Urinary bladder (tissue), 4 donors: ENCODE results near the gene RNF227. TPM values are rescaled to one million over a fixed set of nuclear protein-coding genes. Genes with fewer than 3 reads are reported as not detected.

Experiments
- DNase-seq: peaks from one replicate; pipeline ENCODE4 v3.0.0-alpha.2; 2015; ENCODE audit errors: extremely low spot score
- H3K27ac ChIP-seq: one replicate; pipeline ENCODE4 v1.5.1; 2013; ENCODE audit warnings: low read depth, mild to moderate bottlenecking, moderate library complexity
- H3K36me3 ChIP-seq: one replicate; pipeline ENCODE4 v1.6.1; 2013; ENCODE audit warnings: mild to moderate bottlenecking, moderate library complexity; ENCODE audit not compliant: insufficient read depth
- H3K4me1 ChIP-seq: one replicate; pipeline ENCODE4 v1.6.1; 2013; ENCODE audit warnings: mild to moderate bottlenecking, moderate library complexity; ENCODE audit not compliant: insufficient read depth
- H3K4me3 ChIP-seq: one replicate; pipeline ENCODE4 v1.5.1; 2013; ENCODE audit warnings: low read depth, low read length
- WGBS: extraction: QIAGEN DNeasy Blood & Tissue Kit; methylation state at CpG from one replicate; pipeline ENCODE4 v1.1.7; 2013; 5-methylcytosine and 5-hydroxymethylcytosine counted together
- polyA plus RNA-seq: library from polyadenylated mRNA; stranded (reverse); fragments of 200-250 nt; gene quantifications from one replicate; pipeline ENCODE4 v1.2.3, GENCODE V29; 2013
- total RNA-seq: library from RNA; depleted of rRNA; stranded (reverse); fragments of >200 nt; gene quantifications from one replicate; pipeline ENCODE4 v1.2.3, GENCODE V29; 2014
- donor health status: healthy with polysubstance abuse.
- donor health status: healthy.

The RNF227 gene
- total and polyA plus RNA-seq, 2 donors, result 3.8 to 4.2 TPM

GRCh38 chr17:7889166-7889955 is 26.7 kb downstream of the RNF227 start:
- WGBS, result 16% methylated on average over 11 of the region's 11 CpGs
- peak overlapping the region; percentile 72 for H3K27ac ChIP-seq
- H3K4me1 ChIP-seq, result no peaks in the 10 kb centered on the region
- H3K36me3 ChIP-seq, result peaks cover 3% of the 10 kb centered on the region
- no peak overlapping the region for H3K4me3 ChIP-seq
- DNase-seq, result peak; percentile 84

- DNase-seq, result peak; percentile 68
- H3K4me3 ChIP-seq, result peak within 1 kb of the TSS; percentile 21
- peaks cover 3% of the 10 kb centered on the region for H3K36me3 ChIP-seq
- WGBS, result 26% methylated on average over 18 of the region's 18 CpGs
- H3K27ac ChIP-seq, result peak within 1 kb of the TSS; percentile 83
- H3K4me1 ChIP-seq, result no peaks in the 10 kb centered on the region
These were observed 27.7 kb downstream of the RNF227 start, which contains the start of gene CHD3 for GRCh38 chr17:7888184-7888920. CHD3 (plus strand) TSS chr17:7888789; CDS start chr17:7889001, 212 bp downstream.

- under 1% methylated on average over 35 of the region's 35 CpGs for WGBS
- Histone ChIP-seq H3K36me3 (peaks cover 3% of the 10 kb centered on the region), H3K4me1 (no peaks in the 10 kb centered on the region), H3K27ac (peak overlapping the region; percentile 83), H3K4me3 (peak overlapping the region; percentile 85)
- peak; percentile 96 for DNase-seq
These were observed 28.5 kb downstream of the RNF227 start for GRCh38 chr17:7887482-7888183.

GRCh38 chr17:7887038-7887481 is 29.0 kb downstream of the RNF227 start:
- DNase-seq, result no peak
- 3% methylated on average over 8 of the region's 8 CpGs for WGBS
- peaks cover 3% of the 10 kb centered on the region for H3K36me3 ChIP-seq
- peak overlapping the region; percentile 97 for H3K27ac ChIP-seq
- H3K4me3 ChIP-seq, result peak overlapping the region; percentile 85
- no peaks in the 10 kb centered on the region for H3K4me1 ChIP-seq

GRCh38 chr17:7886227-7887037 is 29.7 kb downstream of the RNF227 start:
- peak overlapping the region; percentile 85 for H3K4me3 ChIP-seq
- peak overlapping the region; percentile 97 for H3K27ac ChIP-seq
- H3K36me3 ChIP-seq, result peaks cover 3% of the 10 kb centered on the region
- no peak for DNase-seq
- H3K4me1 ChIP-seq, result no peaks in the 10 kb centered on the region
- 2% methylated on average over 30 of the region's 30 CpGs for WGBS

- H3K4me3 ChIP-seq, result peak overlapping the region; percentile 85
- no peak for DNase-seq
- under 1% methylated on average over 55 of the region's 64 CpGs for WGBS
- H3K4me1 ChIP-seq, result no peaks in the 10 kb centered on the region
- H3K36me3 ChIP-seq, result no peaks in the 10 kb centered on the region
- peak overlapping the region; percentile 97 for H3K27ac ChIP-seq
These were observed 30.5 kb downstream of the RNF227 start for GRCh38 chr17:7885367-7886226.

- DNase-seq, result no peak
- Histone ChIP-seq H3K4me1 (no peaks in the 10 kb centered on the region), H3K36me3 (no peaks in the 10 kb centered on the region), H3K27ac (peak overlapping the region; percentile 97), H3K4me3 (peak overlapping the region; percentile 85)
- 5% methylated on average over 71 of the region's 100 CpGs for WGBS
These were observed 31.3 kb downstream of the RNF227 start for GRCh38 chr17:7884581-7885366.

GRCh38 chr17:7883781-7884386 is 32.2 kb downstream of the RNF227 start:
- no peaks in the 10 kb centered on the region for H3K4me1 ChIP-seq
- H3K4me3 ChIP-seq, result no peak overlapping the region
- no peak overlapping the region for H3K27ac ChIP-seq
- no peaks in the 10 kb centered on the region for H3K36me3 ChIP-seq
- peak; percentile 75 for DNase-seq
- WGBS, result 4% methylated on average over 3 of the region's 3 CpGs

GRCh38 chr17:7882629-7883028 is 33.5 kb downstream of the RNF227 start:
- Histone ChIP-seq H3K36me3 (no peaks in the 10 kb centered on the region), H3K27ac (no peak overlapping the region), H3K4me3 (no peak overlapping the region), H3K4me1 (no peaks in the 10 kb centered on the region)
- DNase-seq, result no peak
- WGBS, result 61% methylated on average over 3 of the region's 3 CpGs

GRCh38 chr17:7882068-7882467 is 34.0 kb downstream of the RNF227 start:
- no peak overlapping the region for H3K4me3 ChIP-seq
- H3K4me1 ChIP-seq, result no peaks in the 10 kb centered on the region
- no peaks in the 10 kb centered on the region for H3K36me3 ChIP-seq
- WGBS, result 71% methylated on average over 7 of the region's 7 CpGs
- no peak overlapping the region for H3K27ac ChIP-seq
- no peak for DNase-seq

- Histone ChIP-seq H3K36me3 (no peaks in the 10 kb centered on the region), H3K4me3 (no peak overlapping the region), H3K27ac (no peak overlapping the region), H3K4me1 (no peaks in the 10 kb centered on the region)
- no peak for DNase-seq
- 49% methylated on average over 7 of the region's 7 CpGs for WGBS
These were observed 34.6 kb downstream of the RNF227 start for GRCh38 chr17:7881276-7882054.
